Natural killer cell (primary cell): ENCODE results near the gene FIBP. TPM values are rescaled to one million over a fixed set of nuclear protein-coding genes. Genes with fewer than 3 reads are reported as not detected.

Experiments used
- ATAC-seq, 3 donors: fragments of 150-1000 bp in 2 of 3; fragments of 200-7000 bp in 1 of 3; cut with Tn5 transposase; 1 replicate in 1 of 3; 2 replicates in 2 of 3; pipeline ENCODE4 v1.10.0; 2021; ENCODE audit warnings: mild to moderate bottlenecking in 2 of 3, moderate library complexity in 2 of 3
- DNase-seq, 2 donors: peaks; one replicate each; pipeline versions ENCODE4 v3.0.0 to v3.0.0-alpha.2; 2013 to 2021; ENCODE audit warnings: mixed read lengths in 1 of 2
- H3K27ac ChIP-seq: one replicate; pipeline ENCODE4 v1.5.1; 2013; ENCODE audit warnings: mild to moderate bottlenecking, low read length
- H3K27me3 ChIP-seq: one replicate; pipeline ENCODE4 v1.6.1; 2013; ENCODE audit warnings: low read length; ENCODE audit not compliant: control insufficient read depth, insufficient read depth
- H3K36me3 ChIP-seq: one replicate; pipeline ENCODE4 v1.6.1; 2013; ENCODE audit warnings: low read length; ENCODE audit not compliant: control insufficient read depth, insufficient read depth
- H3K4me1 ChIP-seq: one replicate; pipeline ENCODE4 v1.6.1; 2013; ENCODE audit warnings: low read length; ENCODE audit not compliant: control insufficient read depth, insufficient read depth
- H3K4me3 ChIP-seq: one replicate; pipeline ENCODE4 v1.5.1; 2013; ENCODE audit warnings: low read length
- H3K9me3 ChIP-seq: one replicate; pipeline ENCODE4 v1.6.1; 2013; ENCODE audit warnings: low read length; ENCODE audit not compliant: control insufficient read depth, insufficient read depth
- H3K27ac Mint-ChIP-seq, 2 donors: one replicate each; pipeline ENCODE4 v1.8.0; 2022; ENCODE audit warnings: mild to moderate bottlenecking in 2 of 2, mixed read lengths in 2 of 2, moderate library complexity in 1 of 2
- H3K27me3 Mint-ChIP-seq, 2 donors: one replicate each; pipeline ENCODE4 v1.8.0; 2022; ENCODE audit warnings: low read depth in 2 of 2, mixed read lengths in 2 of 2
- H3K36me3 Mint-ChIP-seq: one replicate; pipeline ENCODE4 v1.8.0; 2022; ENCODE audit warnings: mixed read lengths
- H3K4me1 Mint-ChIP-seq, 2 donors: one replicate each; pipeline ENCODE4 v1.8.0; 2022; ENCODE audit warnings: mixed read lengths in 2 of 2
- H3K4me3 Mint-ChIP-seq: one replicate; pipeline ENCODE4 v1.8.0; 2022; ENCODE audit warnings: mild to moderate bottlenecking, moderate library complexity, mixed read lengths
- H3K9me3 Mint-ChIP-seq, 2 donors: one replicate each; pipeline ENCODE4 v1.8.0; 2022; ENCODE audit warnings: mixed read lengths in 2 of 2
- CTCF ChIP-seq: fragments of 200-600 bp; IDR thresholded peaks from one replicate; pipeline ENCODE4 v1.8.0; 2022; ENCODE audit warnings: antibody characterized with exemption
- WGBS: methylation state at CpG from one replicate; pipeline ENCODE4 v1.1.7; 2013; ENCODE audit warnings: missing lambda C conversion rate; ENCODE audit not compliant: insufficient coverage; 5-methylcytosine and 5-hydroxymethylcytosine counted together
- intact Hi-C: fragments of 100-400 bp; cut with micrococcal nuclease; formaldehyde crosslinking; loops from one replicate; pipeline ENCODE4 v1.14.2; 2022
- total RNA-seq, 4 donors: library from RNA; stranded (reverse); fragments of 120-200 nt in 1 of 4; gene quantifications; one replicate each; pipeline versions ENCODE4 v1.2.3 to v1.2.4, GENCODE V29; 2013 to 2022

Gene FIBP
- total RNA-seq, 3 donors from 2014 or later (not counting 1 experiment from before 2014, with no cell fraction given), result 36.5 to 47.9 (median 45.7) TPM

GRCh38 chr11:65906602-65907001 lies 18.3 kb upstream of the FIBP start:
- ATAC-seq, result no peak
- WGBS, result 85% methylated on average over 5 of the region's 5 CpGs
- H3K4me3 Mint-ChIP-seq, result no peak overlapping the region
- DNase-seq, result no peak
- Histone ChIP-seq H3K27ac (no peak overlapping the region), H3K27me3 (no peaks in the 10 kb centered on the region), H3K36me3 (no peaks in the 10 kb centered on the region), H3K4me3 (no peak overlapping the region), H3K4me1 (peaks cover 12% of the 10 kb centered on the region), H3K9me3 (no peaks in the 10 kb centered on the region)
- no peaks in the 10 kb centered on the region for H3K36me3 Mint-ChIP-seq
- intact Hi-C loops, result no loop called here
- H3K27me3 Mint-ChIP-seq, result peaks cover 5 to 6% of the 10 kb centered on the region in 2 donors
- H3K4me1 Mint-ChIP-seq, result peaks cover 10 to 11% of the 10 kb centered on the region in 2 donors
- H3K9me3 Mint-ChIP-seq, result no peaks in the 10 kb centered on the region
- TF ChIP-seq CTCF, result no peak
- no peak overlapping the region for H3K27ac Mint-ChIP-seq

- H3K9me3 ChIP-seq, result no peaks in the 10 kb centered on the region
- no peaks in the 10 kb centered on the region for H3K36me3 ChIP-seq
- 92% methylated on average over 8 of the region's 8 CpGs for WGBS
- no peak overlapping the region for H3K4me3 ChIP-seq
- peak overlapping the region in 1 of 2 donors; percentile 98 for H3K27ac Mint-ChIP-seq
- H3K4me1 ChIP-seq, result peaks cover 36% of the 10 kb centered on the region
- no peaks in the 10 kb centered on the region for H3K9me3 Mint-ChIP-seq
- H3K36me3 Mint-ChIP-seq, result no peaks in the 10 kb centered on the region
- H3K27ac ChIP-seq, result no peak overlapping the region
- intact Hi-C loops, result loop anchor here (2.0 kb wide), 1 partner anchor 15 kb away; the partner anchor contains the start of genes C11orf68 and DRAP1
- peaks cover 4 to 6% of the 10 kb centered on the region in 2 donors for H3K27me3 Mint-ChIP-seq
- peaks cover 5% of the 10 kb centered on the region for H3K27me3 ChIP-seq
- H3K4me1 Mint-ChIP-seq, result peaks cover 12 to 21% of the 10 kb centered on the region in 2 donors
- no peak for DNase-seq
- TF ChIP-seq CTCF, result no peak
- H3K4me3 Mint-ChIP-seq, result no peak overlapping the region
- no peak for ATAC-seq
Observed at GRCh38 chr11:65903715-65904114, 15.4 kb upstream of the FIBP start.

GRCh38 chr11:65903068-65903481 lies 14.8 kb upstream of the FIBP start:
- DNase-seq (no peak), ATAC-seq (no peak)
- Mint-ChIP-seq H3K27me3 (peaks cover 5 to 6% of the 10 kb centered on the region in 2 donors), H3K9me3 (no peaks in the 10 kb centered on the region), H3K4me1 (peaks cover 12 to 23% of the 10 kb centered on the region in 2 donors), H3K4me3 (no peak overlapping the region), H3K27ac (peak overlapping the region; percentile 90 to 98), H3K36me3 (no peaks in the 10 kb centered on the region)
- H3K27ac ChIP-seq, result no peak overlapping the region
- peaks cover 5% of the 10 kb centered on the region for H3K27me3 ChIP-seq
- 29% methylated on average over 3 of the region's 5 CpGs for WGBS
- H3K36me3 ChIP-seq, result no peaks in the 10 kb centered on the region
- intact Hi-C loops, result loop anchor here (2.0 kb wide), 1 partner anchor 16 kb away; the partner anchor contains the start of genes C11orf68 and DRAP1
- no peak for TF ChIP-seq CTCF
- no peaks in the 10 kb centered on the region for H3K9me3 ChIP-seq
- peaks cover 38% of the 10 kb centered on the region for H3K4me1 ChIP-seq
- no peak overlapping the region for H3K4me3 ChIP-seq

- Histone ChIP-seq H3K27me3 (peaks cover 5% of the 10 kb centered on the region), H3K4me1 (peaks cover 38% of the 10 kb centered on the region), H3K9me3 (no peaks in the 10 kb centered on the region), H3K36me3 (no peaks in the 10 kb centered on the region), H3K27ac (peak overlapping the region; percentile 15), H3K4me3 (peak overlapping the region; percentile 20)
- TF ChIP-seq CTCF, result no peak
- H3K4me3 Mint-ChIP-seq, result peak overlapping the region; percentile 45
- H3K36me3 Mint-ChIP-seq, result no peaks in the 10 kb centered on the region
- no peak for ATAC-seq
- H3K27ac Mint-ChIP-seq, result peak overlapping the region; percentile 90 to 98
- H3K27me3 Mint-ChIP-seq, result peaks cover 0 to 5% of the 10 kb centered on the region in 2 donors
- no peaks in the 10 kb centered on the region for H3K9me3 Mint-ChIP-seq
- DNase-seq, result no peak
- WGBS, result 85% methylated on average over 10 of the region's 11 CpGs
- peaks cover 12 to 23% of the 10 kb centered on the region in 2 donors for H3K4me1 Mint-ChIP-seq
- intact Hi-C loops, result loop anchor here (1.0 kb wide), 1 partner anchor 11 kb away; the partner anchor contains the start of gene CCDC85B
Observed at GRCh38 chr11:65900899-65901180, 12.6 kb upstream of the FIBP start.
